SK-N-SH (cell line): ENCODE data around the gene SNED1. TPM values are rescaled to one million over a fixed set of nuclear protein-coding genes. Genes with fewer than 3 reads are reported as not detected.

Source experiments
- CTCF ChIA-PET: fragments of 300-600, 350-600 bp; formaldehyde crosslinking; extraction: SDS; loops from one replicate; lab custom pipeline; 2021; lab: Yijun Ruan, JAX
- POLR2A ChIA-PET: fragments of 350-600 bp; sonication (Branson Sonifier 250); formaldehyde crosslinking; extraction: SDS; loops from one replicate; lab custom pipeline; 2020; ENCODE audit warnings: antibody characterized with exemption, inconsistent platforms; lab: Yijun Ruan, JAX
- DNase-seq: peaks from one replicate; pipeline ENCODE4 v3.0.0; 2012
- H2AFZ ChIP-seq: fragments of 200-600 bp; sonication (generic); 2 replicates; pipeline ENCODE4 v1.8.1; 2016; ENCODE audit warnings: antibody characterized with exemption, mild to moderate bottlenecking, low read depth
- H3F3A ChIP-seq: fragments of 200-600 bp; sonication (generic); replicated peaks from 2 replicates; pipeline ENCODE3; 2016; ENCODE audit warnings: antibody characterized with exemption, mild to moderate bottlenecking; ENCODE audit not compliant: insufficient read depth
- H3K27ac ChIP-seq, 2 experiments: fragments of 200-500 bp in 1 of 2; fragments of 200-600 bp in 1 of 2; sonication (Bioruptor generic) in 1 of 2; sonication (generic), shearing (Covaris generic) in 1 of 2; 2 replicates each; pipeline versions ENCODE4 v1.5.1 to v1.6.1; 2014 to 2016; ENCODE audit warnings: low read depth in 2 of 2, inconsistent platforms in 1 of 2, low read length in 1 of 2, mild to moderate bottlenecking in 1 of 2, mixed read lengths in 1 of 2
- H3K27me3 ChIP-seq: fragments of 200-600 bp; sonication (generic), shearing (Covaris generic); 2 replicates; pipeline ENCODE4 v1.6.1; 2016; ENCODE audit warnings: mixed run types; ENCODE audit not compliant: insufficient read depth
- H3K36me3 ChIP-seq, 2 experiments: fragments of 200-500 bp in 1 of 2; fragments of 200-600 bp in 1 of 2; sonication (Bioruptor generic) in 1 of 2; sonication (generic) in 1 of 2; replicated peaks in 1 of 2; 2 replicates each; pipeline versions ENCODE3 to v1.5.1; 2014 to 2016; ENCODE audit warnings: low read length in 1 of 2, mild to moderate bottlenecking in 1 of 2; ENCODE audit not compliant: insufficient read depth in 2 of 2, control insufficient read depth in 1 of 2
- H3K4me1 ChIP-seq, 2 experiments: fragments of 200-500 bp in 1 of 2; fragments of 200-600 bp in 1 of 2; sonication (Bioruptor generic) in 1 of 2; sonication (generic), shearing (Covaris generic) in 1 of 2; 2 replicates each; pipeline versions ENCODE4 v1.5.1 to v1.6.1; 2014 to 2016; ENCODE audit warnings: low read depth in 1 of 2, low read length in 1 of 2, mixed run types in 1 of 2; ENCODE audit not compliant: insufficient read depth in 2 of 2, control insufficient read depth in 1 of 2
- H3K4me2 ChIP-seq: fragments of 200-600 bp; sonication (generic), shearing (Covaris generic); 2 replicates; pipeline ENCODE4 v1.6.1; 2017; ENCODE audit warnings: mixed run types
- H3K4me3 ChIP-seq, 2 experiments: fragments of 200-500 bp in 1 of 2; fragments of 200-600 bp in 1 of 2; sonication (Bioruptor generic) in 1 of 2; sonication (generic), shearing (Covaris generic) in 1 of 2; 2 replicates each; pipeline versions ENCODE4 v1.5.1 to v1.8.1; 2014 to 2016; ENCODE audit warnings: low read depth in 2 of 2, inconsistent platforms in 1 of 2, low read length in 1 of 2, mild to moderate bottlenecking in 1 of 2, mixed read lengths in 1 of 2, moderate library complexity in 1 of 2
- H3K79me2 ChIP-seq: fragments of 200-600 bp; sonication (generic); 2 replicates; pipeline ENCODE4 v1.8.1; 2017; ENCODE audit warnings: mild to moderate bottlenecking; ENCODE audit not compliant: insufficient read depth
- H3K9ac ChIP-seq: fragments of 200-600 bp; sonication (generic); 2 replicates; pipeline ENCODE4 v1.6.1; 2017; ENCODE audit warnings: mixed run types
- H3K9me2 ChIP-seq: fragments of 200-600 bp; sonication (generic); 2 replicates; pipeline ENCODE4 v1.6.1; 2017; ENCODE audit warnings: mixed run types
- H3K9me3 ChIP-seq: fragments of 200-600 bp; sonication (generic); 2 replicates; pipeline ENCODE4 v1.6.1; 2017; ENCODE audit warnings: mixed run types, mild to moderate bottlenecking, moderate library complexity
- H4K20me1 ChIP-seq: fragments of 200-600 bp; sonication (generic); 2 replicates; pipeline ENCODE4 v1.6.1; 2017; ENCODE audit warnings: mild to moderate bottlenecking, mixed run types; ENCODE audit not compliant: insufficient read depth
- FOXM1 ChIP-seq: IDR thresholded peaks from 2 replicates; pipeline ENCODE4 v1.4.0; 2012; ENCODE audit warnings: low read depth, mild to moderate bottlenecking
- GATA2 ChIP-seq: sonication (generic); formaldehyde crosslinking; IDR thresholded peaks from 2 replicates; pipeline ENCODE4 v1.5.0; 2020; ENCODE audit warnings: mild to moderate bottlenecking, missing genetic modification reagents
- NFIC ChIP-seq: IDR thresholded peaks from 2 replicates; pipeline ENCODE4 v1.4.0; 2012; ENCODE audit warnings: borderline replicate concordance
- RAD21 ChIP-seq: IDR thresholded peaks from 2 replicates; pipeline ENCODE4 v1.6.1; 2012; ENCODE audit warnings: mild to moderate bottlenecking, low read length
- RFX5 ChIP-seq: IDR thresholded peaks from 2 replicates; pipeline ENCODE4 v1.6.1; 2012; ENCODE audit warnings: mild to moderate bottlenecking, improper control_type of control experiment, low read length
- RXRA ChIP-seq: IDR thresholded peaks from 2 replicates; pipeline ENCODE4 v1.4.0; 2012; ENCODE audit warnings: low read depth, mild to moderate bottlenecking, borderline replicate concordance
- TEAD4 ChIP-seq: IDR thresholded peaks from 2 replicates; pipeline ENCODE4 v1.4.0; 2012; ENCODE audit warnings: mild to moderate bottlenecking, borderline replicate concordance; ENCODE audit not compliant: insufficient read depth
- WGBS: methylation state at CpG from one replicate; pipeline ENCODE4 v1.1.6; 2017; ENCODE audit warnings: low lambda C conversion rate; 5-methylcytosine and 5-hydroxymethylcytosine counted together
- polyA plus RNA-seq, 3 experiments: library from polyadenylated mRNA; depleted of rRNA; stranded (reverse); fragments of >200 nt; gene quantifications; 2 replicates each; pipeline ENCODE4 v1.2.3, GENCODE V29; 2012
- TF ChIP-seq, protein P1 (sequence below): IDR thresholded peaks from 2 replicates; pipeline ENCODE4 v1.4.0; 2012; ENCODE audit warnings: low read depth, borderline replicate concordance
- TF ChIP-seq, protein P2 (sequence below): IDR thresholded peaks from 2 replicates; pipeline ENCODE4 v1.6.1; 2012; ENCODE audit warnings: mild to moderate bottlenecking, low read depth, low read length, moderate library complexity
- TF ChIP-seq, protein P3 (sequence below): fragments of 150-350 bp; IDR thresholded peaks from 2 replicates; pipeline ENCODE4 v1.6.1; 2017; ENCODE audit warnings: antibody characterized with exemption, low read length, low read depth, borderline replicate concordance

Gene SNED1
- polyA plus RNA-seq, 1 of the 3 experiments (the other 2 are of a cell fraction) = 0.03 TPM

DNA sequence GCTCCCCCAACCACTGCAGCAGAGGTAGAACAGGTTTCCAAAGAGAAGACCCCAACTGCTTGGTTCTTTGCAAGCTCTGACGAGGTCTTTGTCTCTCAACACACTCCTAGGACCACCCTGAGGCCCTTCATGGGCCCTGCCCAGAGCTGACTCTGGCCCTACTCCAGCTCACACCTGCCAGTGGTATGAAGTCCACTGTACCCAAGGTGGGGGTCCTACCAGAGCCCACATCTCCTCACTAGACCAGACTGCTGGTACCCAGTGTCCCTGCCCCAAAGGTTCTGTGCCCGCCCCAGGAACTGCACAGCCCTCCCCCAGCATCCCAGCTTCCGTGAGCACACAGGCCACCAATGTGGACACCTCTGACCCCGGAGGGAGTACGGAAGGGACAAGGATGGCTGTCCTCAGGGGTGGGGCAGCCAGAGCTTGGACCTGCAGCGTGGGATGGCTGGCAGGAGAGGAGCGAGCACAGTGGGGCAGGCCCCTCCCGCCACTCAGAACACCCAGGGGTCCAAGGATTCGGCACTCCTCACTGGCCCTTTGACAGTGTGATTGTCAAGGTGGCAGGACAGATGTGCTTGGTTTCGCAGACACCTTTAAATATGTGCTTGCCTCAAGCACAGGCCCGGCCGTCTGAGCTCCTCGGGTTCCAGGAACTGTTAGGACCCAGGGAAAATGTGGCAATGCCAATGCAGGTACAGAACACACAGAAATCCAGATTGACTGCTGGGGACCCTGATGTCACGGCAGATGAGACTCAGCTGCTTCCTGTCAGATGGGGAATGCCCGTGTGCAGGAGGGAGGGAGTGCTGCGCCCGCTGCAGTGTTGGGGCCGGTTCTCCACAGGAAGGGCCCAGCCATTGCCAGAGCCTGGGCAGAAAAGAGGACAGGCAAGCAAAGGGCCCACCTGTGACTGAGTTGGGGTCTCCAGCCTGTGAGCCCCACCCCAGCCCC, 52.5 kb downstream of the SNED1 start (continued):
- TF ChIP-seq TEAD4 (no peak), RAD21 (no peak), FOXM1 (no peak)

DNA sequence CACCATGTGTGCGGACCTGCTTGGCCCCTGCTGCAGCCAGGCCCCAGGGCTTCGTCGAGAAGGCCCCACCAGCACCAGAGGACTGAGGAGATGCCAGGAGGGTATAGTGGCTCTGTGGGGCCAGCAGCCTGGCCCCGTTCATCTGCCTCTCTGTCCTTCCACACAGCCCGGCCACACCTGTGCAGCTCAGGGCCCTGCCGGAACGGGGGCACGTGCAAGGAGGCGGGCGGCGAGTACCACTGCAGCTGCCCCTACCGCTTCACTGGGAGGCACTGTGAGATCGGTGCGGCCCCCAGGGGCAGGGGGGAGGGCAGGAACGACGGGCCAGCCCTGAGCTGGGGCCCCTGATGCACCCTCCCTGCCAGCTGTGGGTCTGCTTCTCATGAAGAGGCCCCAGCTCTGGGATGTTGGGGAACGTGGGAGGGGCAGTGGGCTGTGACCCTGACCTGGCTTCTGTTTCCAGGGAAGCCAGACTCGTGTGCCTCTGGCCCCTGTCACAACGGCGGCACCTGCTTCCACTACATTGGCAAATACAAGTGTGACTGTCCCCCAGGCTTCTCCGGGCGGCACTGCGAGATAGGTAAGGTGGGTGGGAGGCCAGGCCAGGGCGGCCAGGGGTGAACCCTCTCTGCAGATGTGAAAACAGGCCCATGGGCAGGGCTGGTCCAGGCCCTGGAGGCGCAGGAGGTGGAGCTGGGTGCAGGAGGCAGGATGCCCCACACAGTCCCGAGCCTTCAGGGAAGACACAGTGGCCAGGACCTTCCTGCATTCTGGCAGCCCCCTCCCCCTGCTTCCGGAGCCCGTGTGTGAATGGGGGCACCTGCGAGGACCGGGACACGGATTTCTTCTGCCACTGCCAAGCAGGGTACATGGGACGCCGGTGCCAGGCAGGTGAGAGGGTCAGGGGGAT, 53.4 kb downstream of the SNED1 start:
- 68% methylated on average over 21 of the region's 33 CpGs for WGBS
- CTCF ChIA-PET = interaction anchor here (1.2 to 2.0 kb wide), 2 partner anchors 8 to 201 kb away, joined by 4 to 5 read pairs; no protein-coding TSS in a partner anchor

More for the DNA sequence above, 53.4 kb downstream of the SNED1 start:
- Histone ChIP-seq H3K79me2 (no peaks in the 10 kb centered on the region), H3K27ac (no peak overlapping the region), H3K27me3 (no peaks in the 10 kb centered on the region), H3F3A (no peaks in the 10 kb centered on the region), H3K9me2 (no peaks in the 10 kb centered on the region), H3K9me3 (no peaks in the 10 kb centered on the region), H3K4me1 (no peaks in the 10 kb centered on the region; a peak in 1 of 4 replicates), H4K20me1 (no peaks in the 10 kb centered on the region), H3K4me2 (no peak overlapping the region), H2AFZ (no peak overlapping the region), H3K36me3 (no peaks in the 10 kb centered on the region), H3K9ac (no peak overlapping the region), H3K4me3 (no peak overlapping the region)
- TF ChIP-seq, protein P1, sequence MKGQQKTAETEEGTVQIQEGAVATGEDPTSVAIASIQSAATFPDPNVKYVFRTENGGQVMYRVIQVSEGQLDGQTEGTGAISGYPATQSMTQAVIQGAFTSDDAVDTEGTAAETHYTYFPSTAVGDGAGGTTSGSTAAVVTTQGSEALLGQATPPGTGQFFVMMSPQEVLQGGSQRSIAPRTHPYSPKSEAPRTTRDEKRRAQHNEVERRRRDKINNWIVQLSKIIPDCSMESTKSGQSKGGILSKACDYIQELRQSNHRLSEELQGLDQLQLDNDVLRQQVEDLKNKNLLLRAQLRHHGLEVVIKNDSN = no peak
- TF ChIP-seq, protein P2, sequence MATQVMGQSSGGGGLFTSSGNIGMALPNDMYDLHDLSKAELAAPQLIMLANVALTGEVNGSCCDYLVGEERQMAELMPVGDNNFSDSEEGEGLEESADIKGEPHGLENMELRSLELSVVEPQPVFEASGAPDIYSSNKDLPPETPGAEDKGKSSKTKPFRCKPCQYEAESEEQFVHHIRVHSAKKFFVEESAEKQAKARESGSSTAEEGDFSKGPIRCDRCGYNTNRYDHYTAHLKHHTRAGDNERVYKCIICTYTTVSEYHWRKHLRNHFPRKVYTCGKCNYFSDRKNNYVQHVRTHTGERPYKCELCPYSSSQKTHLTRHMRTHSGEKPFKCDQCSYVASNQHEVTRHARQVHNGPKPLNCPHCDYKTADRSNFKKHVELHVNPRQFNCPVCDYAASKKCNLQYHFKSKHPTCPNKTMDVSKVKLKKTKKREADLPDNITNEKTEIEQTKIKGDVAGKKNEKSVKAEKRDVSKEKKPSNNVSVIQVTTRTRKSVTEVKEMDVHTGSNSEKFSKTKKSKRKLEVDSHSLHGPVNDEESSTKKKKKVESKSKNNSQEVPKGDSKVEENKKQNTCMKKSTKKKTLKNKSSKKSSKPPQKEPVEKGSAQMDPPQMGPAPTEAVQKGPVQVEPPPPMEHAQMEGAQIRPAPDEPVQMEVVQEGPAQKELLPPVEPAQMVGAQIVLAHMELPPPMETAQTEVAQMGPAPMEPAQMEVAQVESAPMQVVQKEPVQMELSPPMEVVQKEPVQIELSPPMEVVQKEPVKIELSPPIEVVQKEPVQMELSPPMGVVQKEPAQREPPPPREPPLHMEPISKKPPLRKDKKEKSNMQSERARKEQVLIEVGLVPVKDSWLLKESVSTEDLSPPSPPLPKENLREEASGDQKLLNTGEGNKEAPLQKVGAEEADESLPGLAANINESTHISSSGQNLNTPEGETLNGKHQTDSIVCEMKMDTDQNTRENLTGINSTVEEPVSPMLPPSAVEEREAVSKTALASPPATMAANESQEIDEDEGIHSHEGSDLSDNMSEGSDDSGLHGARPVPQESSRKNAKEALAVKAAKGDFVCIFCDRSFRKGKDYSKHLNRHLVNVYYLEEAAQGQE = no peak
- no peak for TF ChIP-seq GATA2
- TF ChIP-seq, protein P3, sequence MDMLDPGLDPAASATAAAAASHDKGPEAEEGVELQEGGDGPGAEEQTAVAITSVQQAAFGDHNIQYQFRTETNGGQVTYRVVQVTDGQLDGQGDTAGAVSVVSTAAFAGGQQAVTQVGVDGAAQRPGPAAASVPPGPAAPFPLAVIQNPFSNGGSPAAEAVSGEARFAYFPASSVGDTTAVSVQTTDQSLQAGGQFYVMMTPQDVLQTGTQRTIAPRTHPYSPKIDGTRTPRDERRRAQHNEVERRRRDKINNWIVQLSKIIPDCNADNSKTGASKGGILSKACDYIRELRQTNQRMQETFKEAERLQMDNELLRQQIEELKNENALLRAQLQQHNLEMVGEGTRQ = no peak
- no peak for TF ChIP-seq RXRA
- TF ChIP-seq RFX5 = no peak
- TF ChIP-seq NFIC = no peak
- peak; percentile 16 for DNase-seq
- POLR2A ChIA-PET = no interaction called here
